A549 (cell line): ENCODE data around the gene NT5C3B. TPM values are rescaled to one million over a fixed set of nuclear protein-coding genes. Genes with fewer than 3 reads are reported as not detected.

Experiments used
- ATAC-seq, 2 experiments: fragments of 200-7000 bp in 1 of 2; fragments of >200 bp in 1 of 2; cut with Nextera tagmentation in 1 of 2; cut with Tn5 transposase in 1 of 2; 3 replicates each; pipeline versions ENCODE4 v1.8.0 to v1.9.1; 2018 to 2020; ENCODE audit warnings: mild to moderate bottlenecking in 1 of 2, moderate library complexity in 1 of 2
- CTCF ChIA-PET: fragments of 300-600 bp; sonication (Branson Sonifier 250); formaldehyde crosslinking; extraction: SDS; loops from one replicate; lab custom pipeline; 2021; ENCODE audit warnings: antibody characterized with exemption, inconsistent platforms; lab: Yijun Ruan, JAX
- POLR2A ChIA-PET: fragments of 350-600 bp; formaldehyde crosslinking; extraction: SDS; loops from one replicate; lab custom pipeline; 2021; ENCODE audit warnings: antibody characterized with exemption, inconsistent platforms; lab: Yijun Ruan, JAX
- DNase-seq, 2 experiments: peaks; one replicate each; pipeline versions ENCODE4 v3.0.0 to v3.0.0-alpha.2; 2011 to 2016; ENCODE audit warnings: low read depth in 1 of 2, low spot score in 1 of 2
- FAIRE-seq: peaks from 2 replicates; lab custom pipeline; 2011; peaks lifted over from hg19 to GRCh38; lab: Jason Lieb, UNC
- H3K27ac ChIP-seq, 2 experiments: fragments of >200 bp; sonication (Bioruptor Twin); formaldehyde crosslinking; 3 replicates each; pipeline ENCODE4 v1.5.1; 2016 to 2017
- H3K4me1 ChIP-seq: fragments of >200 bp; sonication (Bioruptor Twin); formaldehyde crosslinking; 3 replicates; pipeline ENCODE4 v1.6.1; 2016
- H3K4me2 ChIP-seq: fragments of >200 bp; sonication (Bioruptor Twin); formaldehyde crosslinking; 3 replicates; pipeline ENCODE4 v1.6.1; 2016
- H3K4me3 ChIP-seq: fragments of >200 bp; sonication (Bioruptor Twin); formaldehyde crosslinking; 3 replicates; pipeline ENCODE4 v1.5.1; 2016
- H3K9me3 ChIP-seq: fragments of >200 bp; sonication (Bioruptor Twin); formaldehyde crosslinking; 3 replicates; pipeline ENCODE4 v1.6.1; 2016
- CEBPB ChIP-seq, 2 experiments: fragments of >200 bp in 1 of 2; sonication (Bioruptor Twin) in 1 of 2; formaldehyde crosslinking in 1 of 2; IDR thresholded peaks; 2 replicates each; pipeline ENCODE4 v1.6.1; 2012 to 2016
- EHF ChIP-seq: fragments of 250-450 bp; sonication (Bioruptor Pico); IDR thresholded peaks from 2 replicates; pipeline ENCODE4 v1.5.0; 2020; ENCODE audit warnings: mild to moderate bottlenecking
- EP300 ChIP-seq, 2 experiments: fragments of >200 bp; sonication (Bioruptor Twin); formaldehyde crosslinking; IDR thresholded peaks; 2 replicates in 1 of 2; 3 replicates in 1 of 2; pipeline ENCODE4 v1.6.1; 2016 to 2017
- FOSB ChIP-seq: fragments of 250-450 bp; sonication (Bioruptor Pico); IDR thresholded peaks from 2 replicates; pipeline ENCODE4 v1.5.0; 2020; ENCODE audit warnings: mild to moderate bottlenecking, moderate library complexity
- FOSL2 ChIP-seq, 2 experiments: fragments of 450-650 bp in 1 of 2; fragments of >200 bp in 1 of 2; sonication (Bioruptor Twin) in 1 of 2; formaldehyde crosslinking; IDR thresholded peaks; 2 replicates each; pipeline versions ENCODE4 v1.5.0 to v1.6.1; 2016 to 2020; ENCODE audit warnings: mild to moderate bottlenecking in 1 of 2, moderate library complexity in 1 of 2
- FOXS1 ChIP-seq: fragments of 250-450 bp; sonication (Bioruptor Pico); IDR thresholded peaks from 2 replicates; pipeline ENCODE4 v1.5.0; 2020; ENCODE audit warnings: mild to moderate bottlenecking, moderate library complexity
- HDAC2 ChIP-seq: fragments of 200-600 bp; sonication (generic); IDR thresholded peaks from 2 replicates; pipeline ENCODE4 v1.6.1; 2016
- HOXA7 ChIP-seq: fragments of 250-450 bp; sonication (Bioruptor Pico); IDR thresholded peaks from 2 replicates; pipeline ENCODE4 v1.5.0; 2020; ENCODE audit warnings: mild to moderate bottlenecking, moderate library complexity
- HOXB5 ChIP-seq: fragments of 250-450 bp; sonication (Bioruptor Pico); IDR thresholded peaks from 2 replicates; pipeline ENCODE4 v1.5.0; 2020; ENCODE audit warnings: mild to moderate bottlenecking, moderate library complexity
- JUN ChIP-seq, 2 experiments: fragments of >200 bp; sonication (Bioruptor Twin); formaldehyde crosslinking; IDR thresholded peaks; 2 replicates in 1 of 2; 3 replicates in 1 of 2; pipeline ENCODE4 v1.6.1; 2016 to 2017
- MAFK ChIP-seq: fragments of 450-650 bp; IDR thresholded peaks from 2 replicates; pipeline ENCODE4 v1.6.1; 2014; ENCODE audit not compliant: partially characterized antibody
- MYC ChIP-seq: IDR thresholded peaks from 2 replicates; pipeline ENCODE4 v1.6.1; 2012; ENCODE audit warnings: mild to moderate bottlenecking, inconsistent platforms, low read length, improper control_type of control experiment, borderline replicate concordance
- NFE2L2 ChIP-seq: fragments of 150-350 bp; conservative IDR thresholded peaks from 2 replicates; pipeline ENCODE4 v1.6.1; 2014; ENCODE audit warnings: low read length
- NR3C1 ChIP-seq: fragments of >200 bp; sonication (Bioruptor Twin); formaldehyde crosslinking; IDR thresholded peaks from 3 replicates; pipeline ENCODE4 v1.6.1; 2017
- PHF8 ChIP-seq: fragments of 200-600 bp; sonication (generic); IDR thresholded peaks from 2 replicates; pipeline ENCODE4 v1.6.1; 2016; ENCODE audit warnings: low read depth, mild to moderate bottlenecking, antibody characterized with exemption, moderate library complexity, borderline replicate concordance
- RARB ChIP-seq: fragments of 250-450 bp; sonication (Bioruptor Pico); IDR thresholded peaks from 2 replicates; pipeline ENCODE4 v1.8.0; 2021; ENCODE audit warnings: mild to moderate bottlenecking, moderate library complexity
- RFX5 ChIP-seq: fragments of 450-650 bp; IDR thresholded peaks from 2 replicates; pipeline ENCODE4 v1.7.1; 2014; ENCODE audit warnings: antibody characterized with exemption, mild to moderate bottlenecking, moderate library complexity
- SREBF2 ChIP-seq: fragments of 450-650 bp; IDR thresholded peaks from 2 replicates; pipeline ENCODE4 v1.6.1; 2014; ENCODE audit warnings: mild to moderate bottlenecking, moderate library complexity
- TFCP2L1 ChIP-seq: fragments of 250-450 bp; sonication (Bioruptor Pico); IDR thresholded peaks from 2 replicates; pipeline ENCODE4 v1.5.0; 2021; ENCODE audit warnings: mild to moderate bottlenecking
- TP53 ChIP-seq: fragments of 250-450 bp; sonication (Bioruptor Pico); IDR thresholded peaks from 2 replicates; pipeline ENCODE4 v1.5.0; 2021; ENCODE audit warnings: mild to moderate bottlenecking, moderate library complexity
- WGBS: methylation state at CpG from one replicate; pipeline ENCODE4 v1.1.6; 2017; ENCODE audit errors: missing lambda C conversion rate; 5-methylcytosine and 5-hydroxymethylcytosine counted together
- polyA plus RNA-seq, 4 experiments: library from polyadenylated mRNA; depleted of rRNA in 3 of 4; stranded (reverse); fragments of >200 nt; fragmentation: RNase III in 1 of 4; extraction: RNeasy Plus Mini Kit Qiagen cat#74134 plus additional on column Dnase treatment in 1 of 4; gene quantifications; 2 replicates in 3 of 4; 3 replicates in 1 of 4; pipeline ENCODE4 v1.2.3, GENCODE V29; 2011 to 2017
- TF ChIP-seq, protein P1 (sequence below): IDR thresholded peaks from 2 replicates; pipeline ENCODE4 v1.6.1; 2012
- TF ChIP-seq, protein P2 (sequence below): fragments of >200 bp; sonication (Bioruptor Twin); formaldehyde crosslinking; IDR thresholded peaks from 3 replicates; pipeline ENCODE4 v1.6.1; 2016
- TF ChIP-seq, protein P3 (sequence below): IDR thresholded peaks from 2 replicates; pipeline ENCODE4 v1.6.1; 2012
- TF ChIP-seq, protein P4 (sequence below): IDR thresholded peaks from 2 replicates; pipeline ENCODE4 v1.6.1; 2012; ENCODE audit warnings: low read depth, borderline replicate concordance
- TF ChIP-seq, protein P5 (sequence below): fragments of 250-450 bp; sonication (Bioruptor Pico); IDR thresholded peaks from 2 replicates; pipeline ENCODE4 v1.5.0; 2020; ENCODE audit warnings: low read depth, mild to moderate bottlenecking, moderate library complexity
- TF ChIP-seq, protein P6 (sequence below): fragments of 200-600 bp; sonication (generic); IDR thresholded peaks from 2 replicates; pipeline ENCODE4 v1.6.1; 2016; ENCODE audit warnings: antibody characterized with exemption, mild to moderate bottlenecking, moderate library complexity

The NT5C3B gene
- polyA plus RNA-seq, 2 of the 4 experiments (the other 2 are of a cell fraction): 109 to 171 TPM

DNA sequence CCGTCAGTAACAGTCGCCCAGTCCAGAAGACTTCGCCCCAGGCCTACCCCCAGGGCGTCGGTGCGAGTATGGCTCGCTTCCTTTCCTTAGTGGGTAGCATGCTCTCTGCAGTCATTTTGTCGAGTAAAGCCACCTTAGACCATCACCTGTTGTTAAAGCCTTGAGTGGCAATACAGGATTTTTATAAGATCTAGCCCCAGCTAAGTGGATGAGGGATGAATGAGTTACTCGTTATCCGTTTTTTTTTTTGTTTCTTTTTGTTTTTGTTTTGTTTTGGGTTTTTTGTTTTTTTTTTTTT, 29.5 kb upstream of the NT5C3B start:
- CTCF ChIA-PET: interaction anchor here (0.6 to 2.9 kb wide), 11 partner anchors 16 to 319 kb away, joined by 3 to 11 read pairs (median 5); partner anchors contain the start of genes JUP and P3H4
- peak overlapping the region; percentile 88 for H3K4me2 ChIP-seq
- no peak for ATAC-seq
- no peak for TF ChIP-seq NR3C1
- TF ChIP-seq, protein P1, sequence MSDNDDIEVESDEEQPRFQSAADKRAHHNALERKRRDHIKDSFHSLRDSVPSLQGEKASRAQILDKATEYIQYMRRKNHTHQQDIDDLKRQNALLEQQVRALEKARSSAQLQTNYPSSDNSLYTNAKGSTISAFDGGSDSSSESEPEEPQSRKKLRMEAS: peak; percentile 50; the same call in 1 of the 2 replicates
- peak; percentile 73; the same call in 1 of the 2 replicates for TF ChIP-seq FOSB
- peak; percentile 47; the same call in 1 of the 2 replicates for TF ChIP-seq RARB (CRISPR knock-in tag)
- 0 out of 2 replicates have a peak, but pooled peaks have one; percentile 9 for TF ChIP-seq TP53
- peak; percentile 96 for TF ChIP-seq HOXA7 (CRISPR knock-in tag)
- TF ChIP-seq, protein P2, sequence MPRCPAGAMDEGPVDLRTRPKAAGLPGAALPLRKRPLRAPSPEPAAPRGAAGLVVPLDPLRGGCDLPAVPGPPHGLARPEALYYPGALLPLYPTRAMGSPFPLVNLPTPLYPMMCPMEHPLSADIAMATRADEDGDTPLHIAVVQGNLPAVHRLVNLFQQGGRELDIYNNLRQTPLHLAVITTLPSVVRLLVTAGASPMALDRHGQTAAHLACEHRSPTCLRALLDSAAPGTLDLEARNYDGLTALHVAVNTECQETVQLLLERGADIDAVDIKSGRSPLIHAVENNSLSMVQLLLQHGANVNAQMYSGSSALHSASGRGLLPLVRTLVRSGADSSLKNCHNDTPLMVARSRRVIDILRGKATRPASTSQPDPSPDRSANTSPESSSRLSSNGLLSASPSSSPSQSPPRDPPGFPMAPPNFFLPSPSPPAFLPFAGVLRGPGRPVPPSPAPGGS: no peak; the same call in 2 of the 3 replicates
- 0 out of 2 replicates have a peak, but pooled peaks have one; percentile 50 for TF ChIP-seq TFCP2L1
- TF ChIP-seq, protein P3, sequence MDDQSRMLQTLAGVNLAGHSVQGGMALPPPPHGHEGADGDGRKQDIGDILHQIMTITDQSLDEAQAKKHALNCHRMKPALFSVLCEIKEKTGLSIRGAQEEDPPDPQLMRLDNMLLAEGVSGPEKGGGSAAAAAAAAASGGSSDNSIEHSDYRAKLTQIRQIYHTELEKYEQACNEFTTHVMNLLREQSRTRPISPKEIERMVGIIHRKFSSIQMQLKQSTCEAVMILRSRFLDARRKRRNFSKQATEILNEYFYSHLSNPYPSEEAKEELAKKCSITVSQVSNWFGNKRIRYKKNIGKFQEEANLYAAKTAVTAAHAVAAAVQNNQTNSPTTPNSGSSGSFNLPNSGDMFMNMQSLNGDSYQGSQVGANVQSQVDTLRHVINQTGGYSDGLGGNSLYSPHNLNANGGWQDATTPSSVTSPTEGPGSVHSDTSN: peak; percentile 84; the same call in 1 of the 2 replicates
- no peak for TF ChIP-seq PHF8
- TF ChIP-seq FOSL2 (IDR thresholded peaks at IDR 0.05): no peak
- TF ChIP-seq FOSL2 (CRISPR knock-in tag; IDR thresholded peaks at IDR 0.05): no peak; the same call in 1 of the 2 replicates
- peak; percentile 53; the same call in 1 of the 2 replicates for TF ChIP-seq RFX5
- TF ChIP-seq, all 56 proteins: peak for 8
- H3K4me1 ChIP-seq: peaks cover 36% of the 10 kb centered on the region
- H3K9me3 ChIP-seq: no peaks in the 10 kb centered on the region
- DNase-seq: no peak
- no peak for FAIRE-seq
- WGBS: 3% methylated on average over 10 of the region's 10 CpGs
- H3K4me3 ChIP-seq: peak overlapping the region; percentile 89; the same call in 1 of the 3 replicates
- H3K27ac ChIP-seq: peak overlapping the region; percentile 63 to 94
- POLR2A ChIA-PET: interaction anchor here (0.6 to 2.2 kb wide), 12 partner anchors 13 to 177 kb away, joined by 3 to 13 read pairs (median 4); partner anchors contain the start of genes ACLY, EIF1, FKBP10 and ODAD4

DNA sequence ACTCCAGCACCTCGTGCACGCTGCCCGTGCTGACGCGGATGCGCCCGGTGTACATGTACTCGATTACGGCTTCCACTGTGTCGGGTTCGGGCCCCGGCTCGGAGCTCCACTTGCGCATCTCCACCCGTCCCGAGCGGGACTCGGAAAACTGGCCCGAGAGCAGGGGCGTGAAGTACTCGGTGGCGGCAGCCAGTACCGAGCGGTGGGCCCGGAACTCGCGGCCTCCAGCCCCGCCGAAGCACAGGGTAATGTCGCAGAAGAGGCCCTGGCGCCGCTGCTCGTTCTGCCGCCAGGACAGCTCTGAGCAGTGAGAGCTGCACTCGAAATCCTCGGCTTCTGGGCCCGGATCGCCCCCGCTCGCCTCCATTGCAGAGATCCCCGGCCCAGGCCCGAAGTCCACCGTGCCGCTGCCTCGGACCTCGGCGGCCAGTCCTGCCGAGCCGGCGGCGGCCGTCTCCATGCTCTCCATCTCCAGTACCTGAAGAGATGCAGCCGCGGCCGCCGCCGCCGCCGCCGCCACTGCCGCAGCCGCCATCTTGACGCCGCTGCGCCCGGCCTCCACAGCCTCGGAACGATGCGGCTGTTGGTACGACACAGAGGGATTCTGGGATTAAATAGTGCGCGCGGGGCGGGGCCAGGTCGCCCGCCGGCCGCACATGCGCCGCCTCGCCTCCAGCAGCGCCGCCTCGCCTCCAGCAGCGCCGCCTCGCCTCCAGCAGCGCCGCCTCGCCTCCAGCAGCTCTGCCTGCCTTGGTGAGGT, 29.0 kb upstream of the NT5C3B start, which contains the start of gene KLHL11:
Gene KLHL11, minus strand, starts transcription at position 588 of the 760 bp plus-strand sequence. Its CDS starts 53 bp downstream, at position 535.
- ATAC-seq (peak; percentile 89 to 96), DNase-seq (peak; percentile 93 to 96), FAIRE-seq (no peak)
- Histone ChIP-seq H3K4me3 (peak within 1 kb of the TSS; percentile 89), H3K27ac (peak within 1 kb of the TSS; percentile 92 to 94), H3K9me3 (no peaks in the 10 kb centered on the region), H3K4me1 (peaks cover 34% of the 10 kb centered on the region), H3K4me2 (peak within 1 kb of the TSS; percentile 88)
- ChIA-PET CTCF (interaction anchor here (0.6 to 2.9 kb wide), 23 partner anchors 10 to 825 kb away, joined by 3 to 11 read pairs (median 4); partner anchors contain the start of genes ACLY, JUP and P3H4), POLR2A (interaction anchor here (0.6 to 2.2 kb wide), 18 partner anchors 12 to 177 kb away, joined by 3 to 13 read pairs (median 4); partner anchors contain the start of genes ACLY, EIF1, FKBP10 and ODAD4)
- WGBS: 1% methylated on average over 45 of the region's 90 CpGs
- TF ChIP-seq, protein P3: peak; percentile 14; the same call in 1 of the 2 replicates
- TF ChIP-seq HOXB5 (CRISPR knock-in tag) (no peak), NFE2L2 (no peak), EP300 (IDR thresholded peaks at IDR 0.05) (no peak), TFCP2L1 (no peak), SREBF2 (no peak), CEBPB (IDR thresholded peaks at IDR 0.05) (no peak), MAFK (no peak), JUN (IDR thresholded peaks at IDR 0.05) (peak; percentile 93; a peak in 4 of 5 replicates), MYC (no peak; the same call in 1 of the 2 replicates), FOXS1 (CRISPR knock-in tag) (no peak), RARB (CRISPR knock-in tag) (no peak), TP53 (0 out of 2 replicates have a peak, but pooled peaks have one; percentile 10), EHF (CRISPR knock-in tag) (no peak), HDAC2 (0 out of 2 replicates have a peak, but pooled peaks have one; percentile 43)
- TF ChIP-seq, protein P4, sequence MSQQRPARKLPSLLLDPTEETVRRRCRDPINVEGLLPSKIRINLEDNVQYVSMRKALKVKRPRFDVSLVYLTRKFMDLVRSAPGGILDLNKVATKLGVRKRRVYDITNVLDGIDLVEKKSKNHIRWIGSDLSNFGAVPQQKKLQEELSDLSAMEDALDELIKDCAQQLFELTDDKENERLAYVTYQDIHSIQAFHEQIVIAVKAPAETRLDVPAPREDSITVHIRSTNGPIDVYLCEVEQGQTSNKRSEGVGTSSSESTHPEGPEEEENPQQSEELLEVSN: 0 out of 2 replicates have a peak, but pooled peaks have one; percentile 57
- TF ChIP-seq, protein P5, sequence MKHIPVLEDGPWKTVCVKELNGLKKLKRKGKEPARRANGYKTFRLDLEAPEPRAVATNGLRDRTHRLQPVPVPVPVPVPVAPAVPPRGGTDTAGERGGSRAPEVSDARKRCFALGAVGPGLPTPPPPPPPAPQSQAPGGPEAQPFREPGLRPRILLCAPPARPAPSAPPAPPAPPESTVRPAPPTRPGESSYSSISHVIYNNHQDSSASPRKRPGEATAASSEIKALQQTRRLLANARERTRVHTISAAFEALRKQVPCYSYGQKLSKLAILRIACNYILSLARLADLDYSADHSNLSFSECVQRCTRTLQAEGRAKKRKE (CRISPR knock-in tag): no peak
- TF ChIP-seq, protein P6, sequence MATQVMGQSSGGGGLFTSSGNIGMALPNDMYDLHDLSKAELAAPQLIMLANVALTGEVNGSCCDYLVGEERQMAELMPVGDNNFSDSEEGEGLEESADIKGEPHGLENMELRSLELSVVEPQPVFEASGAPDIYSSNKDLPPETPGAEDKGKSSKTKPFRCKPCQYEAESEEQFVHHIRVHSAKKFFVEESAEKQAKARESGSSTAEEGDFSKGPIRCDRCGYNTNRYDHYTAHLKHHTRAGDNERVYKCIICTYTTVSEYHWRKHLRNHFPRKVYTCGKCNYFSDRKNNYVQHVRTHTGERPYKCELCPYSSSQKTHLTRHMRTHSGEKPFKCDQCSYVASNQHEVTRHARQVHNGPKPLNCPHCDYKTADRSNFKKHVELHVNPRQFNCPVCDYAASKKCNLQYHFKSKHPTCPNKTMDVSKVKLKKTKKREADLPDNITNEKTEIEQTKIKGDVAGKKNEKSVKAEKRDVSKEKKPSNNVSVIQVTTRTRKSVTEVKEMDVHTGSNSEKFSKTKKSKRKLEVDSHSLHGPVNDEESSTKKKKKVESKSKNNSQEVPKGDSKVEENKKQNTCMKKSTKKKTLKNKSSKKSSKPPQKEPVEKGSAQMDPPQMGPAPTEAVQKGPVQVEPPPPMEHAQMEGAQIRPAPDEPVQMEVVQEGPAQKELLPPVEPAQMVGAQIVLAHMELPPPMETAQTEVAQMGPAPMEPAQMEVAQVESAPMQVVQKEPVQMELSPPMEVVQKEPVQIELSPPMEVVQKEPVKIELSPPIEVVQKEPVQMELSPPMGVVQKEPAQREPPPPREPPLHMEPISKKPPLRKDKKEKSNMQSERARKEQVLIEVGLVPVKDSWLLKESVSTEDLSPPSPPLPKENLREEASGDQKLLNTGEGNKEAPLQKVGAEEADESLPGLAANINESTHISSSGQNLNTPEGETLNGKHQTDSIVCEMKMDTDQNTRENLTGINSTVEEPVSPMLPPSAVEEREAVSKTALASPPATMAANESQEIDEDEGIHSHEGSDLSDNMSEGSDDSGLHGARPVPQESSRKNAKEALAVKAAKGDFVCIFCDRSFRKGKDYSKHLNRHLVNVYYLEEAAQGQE: no peak
